HepG2 (cell line): ENCODE data around the gene LSMEM2. TPM values are rescaled to one million over a fixed set of nuclear protein-coding genes. Genes with fewer than 3 reads are reported as not detected.
A peak's percentile ranks its signal among the peaks of the same experiment; 100 is the strongest.

ENCODE experiments used
- ARNTL ChIP-seq: sonication (generic); formaldehyde crosslinking; IDR thresholded peaks from 2 replicates; pipeline ENCODE4 v1.4.0; 2020; ENCODE audit warnings: mild to moderate bottlenecking, missing genetic modification reagents
- BCL6 ChIP-seq: IDR thresholded peaks from 2 replicates; pipeline ENCODE4 v1.6.1; 2016; ENCODE audit warnings: missing genetic modification reagents, missing compliant biosample characterization
- MED1 ChIP-seq: sonication (generic); formaldehyde crosslinking; IDR thresholded peaks from 2 replicates; pipeline ENCODE4 v1.4.0; 2020; ENCODE audit warnings: missing genetic modification reagents
- MLX ChIP-seq: IDR thresholded peaks from 2 replicates; pipeline ENCODE4 v1.6.1; 2016
- MTA3 ChIP-seq: sonication (generic); formaldehyde crosslinking; IDR thresholded peaks from 2 replicates; pipeline ENCODE4 v1.4.0; 2020; ENCODE audit warnings: missing genetic modification reagents
- NR3C1 ChIP-seq: sonication (generic); formaldehyde crosslinking; IDR thresholded peaks from 2 replicates; pipeline ENCODE4 v1.4.0; 2020; ENCODE audit warnings: missing genetic modification reagents
- SKIL ChIP-seq: sonication (generic); formaldehyde crosslinking; IDR thresholded peaks from 2 replicates; pipeline ENCODE4 v1.8.0; 2022; ENCODE audit warnings: missing genetic modification reagents, mild to moderate bottlenecking, moderate library complexity, borderline replicate concordance
- U2AF2 ChIP-seq: fragments of 200-400 bp; formaldehyde crosslinking; IDR thresholded peaks from 2 replicates; pipeline ENCODE4 v1.6.1; 2017; ENCODE audit warnings: low read depth, mild to moderate bottlenecking, low read length
- ZBTB25 ChIP-seq: IDR thresholded peaks from 2 replicates; pipeline ENCODE4 v1.6.1; 2018; ENCODE audit warnings: missing genetic modification reagents
- ZNF234 ChIP-seq: sonication (generic); formaldehyde crosslinking; conservative IDR thresholded peaks from 2 replicates; pipeline ENCODE4 v1.5.1; 2020; ENCODE audit warnings: mild to moderate bottlenecking, missing genetic modification reagents
- ZNF772 ChIP-seq: sonication (generic); formaldehyde crosslinking; IDR thresholded peaks from 2 replicates; pipeline ENCODE4 v1.5.0; 2020; ENCODE audit warnings: mild to moderate bottlenecking, missing genetic modification reagents
- ZNF784 ChIP-seq: sonication (generic); formaldehyde crosslinking; IDR thresholded peaks from 2 replicates; pipeline ENCODE4 v1.5.1; 2020; ENCODE audit warnings: missing genetic modification reagents, mild to moderate bottlenecking, borderline replicate concordance
- ZSCAN20 ChIP-seq: sonication (generic); formaldehyde crosslinking; IDR thresholded peaks from 2 replicates; pipeline ENCODE4 v1.4.0; 2020; ENCODE audit warnings: missing genetic modification reagents, mild to moderate bottlenecking, borderline replicate concordance
- polyA plus RNA-seq, 8 experiments: library from polyadenylated mRNA; depleted of rRNA in 3 of 8; stranded (reverse) in 7 of 8; unstranded in 1 of 8; fragments of >200 nt; fragmentation: Illumina TruSeq in 4 of 8; extraction: Trizol in 4 of 8; gene quantifications; 2 replicates each; pipeline versions ENCODE4 v1.2.1 to v1.2.3, GENCODE V29; 2011 to 2016; ENCODE audit warnings: low read depth in 4 of 8, missing spikeins in 1 of 8, mixed read lengths in 1 of 8; ENCODE audit not compliant: insufficient read depth in 1 of 8
- total RNA-seq, 5 experiments: library from RNA; depleted of rRNA; stranded (reverse); fragments of >200 nt; fragmentation: Illumina TruSeq; extraction: Trizol; gene quantifications; 2 replicates each; pipeline ENCODE4 v1.2.3, GENCODE V29; 2016; ENCODE audit warnings: low read depth in 1 of 5
- TF ChIP-seq, protein P1 (sequence below): fragments of 450-650 bp; IDR thresholded peaks from 2 replicates; pipeline ENCODE4 v1.6.1; 2016
- TF ChIP-seq, protein P2 (sequence below): sonication (generic); formaldehyde crosslinking; IDR thresholded peaks from 2 replicates; pipeline ENCODE4 v1.5.0; 2020; ENCODE audit warnings: missing genetic modification reagents, mild to moderate bottlenecking, borderline replicate concordance
- TF ChIP-seq, protein P3 (sequence below): sonication (generic); formaldehyde crosslinking; IDR thresholded peaks from 2 replicates; pipeline ENCODE4 v1.8.1; 2023; ENCODE audit warnings: mild to moderate bottlenecking, missing genetic modification reagents
- TF ChIP-seq, protein P4 (sequence below): sonication (generic); formaldehyde crosslinking; IDR thresholded peaks from 2 replicates; pipeline ENCODE4 v1.9.0; 2021; ENCODE audit warnings: missing genetic modification reagents, borderline replicate concordance

LSMEM2 gene
- total and polyA plus RNA-seq, 2 of the 13 experiments (the other 11 are each of a cell fraction or from before 2014, with no cell fraction given): 0.07 to 0.41 TPM

- no peak for TF ChIP-seq NR3C1 (CRISPR knock-in tag)
- TF ChIP-seq MLX (CRISPR knock-in tag): no peak; the same call in 1 of the 2 replicates
- TF ChIP-seq ZNF772 (CRISPR knock-in tag): peak; percentile 67; the same call in 1 of the 2 replicates
- TF ChIP-seq MTA3 (CRISPR knock-in tag): no peak
- TF ChIP-seq, protein P1, sequence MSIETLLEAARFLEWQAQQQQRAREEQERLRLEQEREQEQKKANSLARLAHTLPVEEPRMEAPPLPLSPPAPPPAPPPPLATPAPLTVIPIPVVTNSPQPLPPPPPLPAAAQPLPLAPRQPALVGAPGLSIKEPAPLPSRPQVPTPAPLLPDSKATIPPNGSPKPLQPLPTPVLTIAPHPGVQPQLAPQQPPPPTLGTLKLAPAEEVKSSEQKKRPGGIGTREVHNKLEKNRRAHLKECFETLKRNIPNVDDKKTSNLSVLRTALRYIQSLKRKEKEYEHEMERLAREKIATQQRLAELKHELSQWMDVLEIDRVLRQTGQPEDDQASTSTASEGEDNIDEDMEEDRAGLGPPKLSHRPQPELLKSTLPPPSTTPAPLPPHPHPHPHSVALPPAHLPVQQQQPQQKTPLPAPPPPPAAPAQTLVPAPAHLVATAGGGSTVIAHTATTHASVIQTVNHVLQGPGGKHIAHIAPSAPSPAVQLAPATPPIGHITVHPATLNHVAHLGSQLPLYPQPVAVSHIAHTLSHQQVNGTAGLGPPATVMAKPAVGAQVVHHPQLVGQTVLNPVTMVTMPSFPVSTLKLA: no peak
- TF ChIP-seq ARNTL (CRISPR knock-in tag): no peak
- TF ChIP-seq, protein P2, sequence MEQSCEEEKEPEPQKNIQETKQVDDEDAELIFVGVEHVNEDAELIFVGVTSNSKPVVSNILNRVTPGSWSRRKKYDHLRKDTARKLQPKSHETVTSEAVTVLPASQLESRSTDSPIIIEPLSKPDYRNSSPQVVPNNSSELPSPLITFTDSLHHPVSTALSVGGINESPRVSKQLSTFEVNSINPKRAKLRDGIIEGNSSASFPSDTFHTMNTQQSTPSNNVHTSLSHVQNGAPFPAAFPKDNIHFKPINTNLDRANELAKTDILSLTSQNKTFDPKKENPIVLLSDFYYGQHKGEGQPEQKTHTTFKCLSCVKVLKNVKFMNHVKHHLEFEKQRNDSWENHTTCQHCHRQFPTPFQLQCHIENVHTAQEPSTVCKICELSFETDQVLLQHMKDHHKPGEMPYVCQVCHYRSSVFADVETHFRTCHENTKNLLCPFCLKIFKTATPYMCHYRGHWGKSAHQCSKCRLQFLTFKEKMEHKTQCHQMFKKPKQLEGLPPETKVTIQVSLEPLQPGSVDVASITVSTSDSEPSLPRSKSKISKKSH: no peak
- TF ChIP-seq U2AF2: no peak
- no peak for TF ChIP-seq SKIL
- no peak for TF ChIP-seq ZBTB25
- TF ChIP-seq, protein P3, sequence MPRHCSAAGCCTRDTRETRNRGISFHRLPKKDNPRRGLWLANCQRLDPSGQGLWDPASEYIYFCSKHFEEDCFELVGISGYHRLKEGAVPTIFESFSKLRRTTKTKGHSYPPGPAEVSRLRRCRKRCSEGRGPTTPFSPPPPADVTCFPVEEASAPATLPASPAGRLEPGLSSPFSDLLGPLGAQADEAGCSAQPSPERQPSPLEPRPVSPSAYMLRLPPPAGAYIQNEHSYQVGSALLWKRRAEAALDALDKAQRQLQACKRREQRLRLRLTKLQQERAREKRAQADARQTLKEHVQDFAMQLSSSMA: no peak
- TF ChIP-seq ZNF234: no peak
- TF ChIP-seq ZSCAN20 (CRISPR knock-in tag): no peak
- no peak for TF ChIP-seq BCL6
- TF ChIP-seq MED1: peak; percentile 37; the same call in 1 of the 2 replicates
- no peak for TF ChIP-seq ZNF784
- TF ChIP-seq, protein P4, sequence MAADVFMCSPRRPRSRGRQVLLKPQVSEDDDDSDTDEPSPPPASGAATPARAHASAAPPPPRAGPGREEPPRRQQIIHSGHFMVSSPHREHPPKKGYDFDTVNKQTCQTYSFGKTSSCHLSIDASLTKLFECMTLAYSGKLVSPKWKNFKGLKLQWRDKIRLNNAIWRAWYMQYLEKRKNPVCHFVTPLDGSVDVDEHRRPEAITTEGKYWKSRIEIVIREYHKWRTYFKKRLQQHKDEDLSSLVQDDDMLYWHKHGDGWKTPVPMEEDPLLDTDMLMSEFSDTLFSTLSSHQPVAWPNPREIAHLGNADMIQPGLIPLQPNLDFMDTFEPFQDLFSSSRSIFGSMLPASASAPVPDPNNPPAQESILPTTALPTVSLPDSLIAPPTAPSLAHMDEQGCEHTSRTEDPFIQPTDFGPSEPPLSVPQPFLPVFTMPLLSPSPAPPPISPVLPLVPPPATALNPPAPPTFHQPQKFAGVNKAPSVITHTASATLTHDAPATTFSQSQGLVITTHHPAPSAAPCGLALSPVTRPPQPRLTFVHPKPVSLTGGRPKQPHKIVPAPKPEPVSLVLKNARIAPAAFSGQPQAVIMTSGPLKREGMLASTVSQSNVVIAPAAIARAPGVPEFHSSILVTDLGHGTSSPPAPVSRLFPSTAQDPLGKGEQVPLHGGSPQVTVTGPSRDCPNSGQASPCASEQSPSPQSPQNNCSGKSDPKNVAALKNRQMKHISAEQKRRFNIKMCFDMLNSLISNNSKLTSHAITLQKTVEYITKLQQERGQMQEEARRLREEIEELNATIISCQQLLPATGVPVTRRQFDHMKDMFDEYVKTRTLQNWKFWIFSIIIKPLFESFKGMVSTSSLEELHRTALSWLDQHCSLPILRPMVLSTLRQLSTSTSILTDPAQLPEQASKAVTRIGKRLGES (CRISPR knock-in tag): no peak
Observed at GRCh38 chr3:50268703-50269451, 10.0 kb upstream of the LSMEM2 start, which contains the start of gene SEMA3B (continued).
